GM18507 (cell line): ENCODE measurements around the gene NUDT17.

Experiments
- DNase-seq: peaks from one replicate; pipeline ENCODE4 v3.0.0; 2011; ENCODE audit warnings: low read depth; ENCODE audit not compliant: insufficient read length; ENCODE audit errors: extremely low spot score
- FAIRE-seq: peaks from 2 replicates; lab custom pipeline; 2011; peaks lifted over from hg19 to GRCh38; lab: Jason Lieb, UNC

NUDT17 gene

GRCh38 chr1:145843031-145843430 is 2.4 kb upstream of the NUDT17 start:
- FAIRE-seq (no peak), DNase-seq (no peak)

DNA sequence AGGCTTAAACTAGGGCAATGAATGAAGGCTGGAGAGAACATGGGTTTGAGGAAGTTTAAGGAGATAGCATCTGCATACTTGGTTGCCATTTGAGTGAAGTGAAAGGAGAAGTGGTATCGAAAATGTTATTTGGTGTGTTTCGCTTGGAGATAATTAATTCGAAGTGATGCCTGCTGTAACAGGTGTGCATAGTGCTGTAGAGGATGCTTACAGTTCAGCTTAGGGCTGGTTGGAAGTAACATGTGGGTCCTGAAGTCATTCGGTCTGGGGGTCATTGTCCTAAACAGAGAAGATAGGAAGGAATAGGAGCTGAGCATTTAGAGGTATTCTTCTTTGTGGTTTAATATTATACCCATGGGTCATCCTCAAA is 301 bp upstream of the NUDT17 start:
- FAIRE-seq (peak; percentile 78), DNase-seq (peak; percentile 54)

DNA sequence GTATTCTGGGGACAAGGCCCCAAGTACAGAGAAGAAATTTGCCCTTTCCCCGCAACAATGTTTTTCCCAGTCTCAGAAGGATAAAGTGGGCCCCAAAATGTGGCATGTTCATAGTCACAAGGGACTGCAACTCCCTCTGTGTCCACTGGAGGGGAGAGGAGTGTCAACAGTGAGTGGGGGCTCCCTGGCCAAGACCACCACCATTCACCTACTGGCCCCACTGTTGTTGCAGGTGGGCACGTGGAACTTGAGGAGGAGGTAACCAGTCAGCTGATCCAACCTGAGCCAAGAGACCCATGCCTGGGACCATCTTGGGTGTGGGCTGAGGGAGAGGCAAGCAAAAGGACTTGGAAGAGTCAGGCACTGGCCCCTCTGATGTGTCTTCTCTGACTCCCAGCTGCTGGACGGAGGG is 777 bp downstream of the NUDT17 start:
- FAIRE-seq, result peak; percentile 35
- DNase-seq, result no peak

DNA sequence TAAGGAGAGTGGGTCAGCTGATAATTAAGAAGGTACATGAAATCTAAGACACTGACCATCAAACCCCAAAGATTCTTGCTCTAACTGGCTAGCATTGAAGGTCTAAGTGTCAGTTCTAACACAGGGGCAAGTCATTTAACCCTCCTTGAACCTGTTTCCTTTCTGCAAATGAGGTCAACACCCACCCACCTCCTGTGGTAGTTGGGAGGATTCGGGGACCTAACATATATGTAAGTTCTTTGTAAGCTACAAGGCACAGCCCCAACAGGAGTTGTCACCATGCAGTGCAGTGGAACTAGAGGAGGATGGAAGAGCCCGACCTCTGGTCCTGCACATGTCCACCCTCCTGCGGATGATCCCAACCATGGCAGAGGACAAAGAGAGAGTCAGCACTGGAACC is 2.4 kb downstream of the NUDT17 start:
- FAIRE-seq, result no peak
- no peak for DNase-seq

GRCh38 chr1:145849356-145850160 is 4.1 kb downstream of the NUDT17 start:
- no peak for DNase-seq
- no peak for FAIRE-seq

DNA sequence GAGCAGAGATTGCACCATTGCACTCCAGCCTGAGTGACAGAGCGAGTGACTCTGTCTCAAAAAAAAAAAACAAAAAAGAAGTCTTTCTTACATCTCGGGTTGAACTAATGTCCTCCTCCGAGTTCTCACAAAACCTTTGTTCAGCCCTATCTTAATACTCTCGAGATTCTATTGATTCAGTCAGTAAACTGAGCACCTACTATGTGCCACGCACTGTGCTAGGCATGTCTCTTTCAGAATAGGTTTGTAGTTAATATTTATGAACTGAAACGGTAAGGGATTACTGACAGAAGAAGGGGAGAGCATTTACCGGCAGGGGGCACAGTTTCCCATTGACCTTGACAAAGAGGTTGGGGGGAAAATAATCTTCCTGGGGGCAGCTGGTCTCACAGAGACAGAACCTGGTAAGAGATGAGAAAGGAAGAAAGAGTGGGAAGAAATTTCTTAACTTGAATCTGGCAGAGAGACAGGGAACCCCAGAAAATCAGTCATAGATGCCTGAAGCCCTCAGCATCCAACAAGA is 10.1 kb downstream of the NUDT17 start:
- FAIRE-seq (no peak), DNase-seq (no peak)

- FAIRE-seq (no peak), DNase-seq (no peak)
Measured at GRCh38 chr1:145857170-145857569, 11.7 kb downstream of the NUDT17 start.

GRCh38 chr1:145858238-145858900 is 12.9 kb downstream of the NUDT17 start:
- FAIRE-seq, result peak; percentile 66
- DNase-seq, result no peak

DNA sequence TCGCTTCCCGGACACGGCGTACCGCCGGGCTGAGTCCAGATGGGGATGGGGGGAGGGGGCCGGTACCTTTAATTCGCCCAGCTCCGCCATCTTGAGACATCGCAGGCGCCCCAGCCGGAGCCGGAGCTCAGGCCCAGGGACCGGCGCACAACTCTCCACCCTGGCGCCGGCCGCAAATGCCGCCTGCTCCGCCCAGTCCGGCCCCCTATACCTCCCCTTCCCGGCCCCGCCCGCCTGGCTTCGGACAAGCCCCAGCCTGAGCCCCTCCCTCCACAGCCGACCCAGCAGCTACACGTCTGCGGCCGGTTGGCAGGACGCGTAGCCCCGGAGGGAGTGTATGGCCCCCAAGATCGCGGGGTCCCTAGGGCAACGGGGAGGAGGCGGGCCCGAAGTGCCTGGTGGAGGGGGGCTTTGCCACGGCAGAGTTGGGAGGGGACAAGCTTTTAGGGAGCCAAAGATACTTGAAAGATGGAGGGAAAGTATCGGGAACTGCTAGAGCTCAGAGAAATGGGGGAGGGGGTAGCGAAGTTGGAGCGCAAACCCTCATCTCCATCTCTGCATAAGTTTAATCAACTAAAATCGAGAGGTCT is 13.6 kb downstream of the NUDT17 start, which contains the start of gene PIAS3:
PIAS3 (minus strand) TSS at position 181 of the 590 bp plus-strand sequence; CDS start at position 90, 91 bp downstream.
- DNase-seq (peak; percentile 95), FAIRE-seq (peak; percentile 89)

DNA sequence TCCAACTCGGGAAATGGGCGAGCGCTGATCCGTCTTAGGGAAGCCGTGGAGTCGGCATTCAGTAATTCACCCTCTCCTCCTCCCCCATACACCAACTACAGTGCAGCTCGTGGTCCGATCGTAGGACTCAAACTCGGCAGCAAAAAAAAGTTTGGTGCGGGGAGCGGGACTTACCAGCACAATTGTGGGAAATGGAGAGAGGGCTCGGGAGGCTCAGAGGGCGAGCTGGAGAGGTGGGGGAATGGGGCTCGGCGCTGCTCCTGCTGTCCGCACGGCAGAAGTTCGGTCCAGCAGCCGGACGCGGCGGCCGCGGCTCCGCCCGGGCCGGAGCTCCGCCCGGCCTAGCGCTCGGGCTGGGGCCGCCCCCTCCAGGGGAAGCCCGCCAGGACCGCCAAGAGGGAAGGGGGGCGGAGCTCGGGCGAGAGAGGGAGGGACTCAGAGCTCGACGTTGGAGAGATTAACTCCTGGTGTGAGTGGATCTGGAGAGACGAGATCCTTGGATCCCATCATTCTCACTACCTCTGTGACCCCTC is 14.1 kb downstream of the NUDT17 start:
- peak; percentile 81 for DNase-seq
- peak; percentile 87 for FAIRE-seq

GRCh38 chr1:145863282-145864018 is 18.0 kb downstream of the NUDT17 start:
- DNase-seq (no peak), FAIRE-seq (no peak)

DNA sequence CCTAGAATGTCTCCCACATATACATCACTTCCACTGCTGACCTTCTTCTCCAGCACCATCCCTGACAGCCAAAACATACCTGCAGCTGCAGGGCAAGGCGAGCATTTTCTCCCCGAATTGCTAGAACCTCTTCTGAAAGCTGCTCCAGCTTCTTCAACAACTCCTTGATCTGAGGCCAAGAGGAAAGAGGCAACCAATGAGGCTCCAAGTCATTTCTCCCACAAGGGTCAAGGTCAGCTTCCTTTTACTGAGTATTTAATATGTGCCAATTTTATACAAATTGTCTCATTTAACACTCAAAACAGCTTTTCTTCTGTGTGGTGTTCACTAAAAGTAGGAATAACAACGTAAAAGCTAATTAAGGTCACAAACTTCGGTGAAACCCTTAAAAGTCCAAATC is 22.8 kb downstream of the NUDT17 start:
- DNase-seq (no peak), FAIRE-seq (no peak)

GRCh38 chr1:145871994-145872924 is 26.8 kb downstream of the NUDT17 start:
- FAIRE-seq (peak; percentile 59), DNase-seq (peak; percentile 12)

GRCh38 chr1:145874646-145875045 is 29.2 kb downstream of the NUDT17 start:
- FAIRE-seq (no peak), DNase-seq (no peak)

DNA sequence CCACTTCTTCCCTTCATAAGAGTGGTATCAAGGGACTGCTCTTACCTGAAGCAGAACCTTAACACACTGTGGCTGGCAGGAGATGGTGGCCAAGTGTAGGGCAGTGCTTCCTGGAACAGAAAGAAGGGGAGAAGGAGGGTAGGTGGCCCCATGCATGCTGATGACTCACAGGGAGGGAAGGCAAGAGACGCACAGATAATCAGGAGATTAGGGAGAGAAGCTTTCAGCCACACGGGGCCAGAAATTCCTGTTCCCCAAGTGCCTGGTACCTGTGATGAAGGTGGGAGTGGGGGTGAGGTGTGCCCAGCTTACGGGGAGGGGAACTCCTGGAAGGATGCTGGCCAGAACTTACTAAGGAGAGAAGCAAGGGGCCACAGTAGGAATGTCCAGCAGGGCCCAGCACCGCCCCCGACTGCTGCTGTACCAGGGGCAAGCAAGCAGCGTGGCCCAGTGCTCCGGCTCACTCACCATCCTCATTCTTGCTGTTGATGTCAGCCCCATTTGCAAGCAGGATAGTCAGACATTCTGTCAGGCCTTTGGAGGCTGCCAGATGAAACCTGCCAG is 32.6 kb downstream of the NUDT17 start:
- DNase-seq, result no peak
- FAIRE-seq, result no peak

DNA sequence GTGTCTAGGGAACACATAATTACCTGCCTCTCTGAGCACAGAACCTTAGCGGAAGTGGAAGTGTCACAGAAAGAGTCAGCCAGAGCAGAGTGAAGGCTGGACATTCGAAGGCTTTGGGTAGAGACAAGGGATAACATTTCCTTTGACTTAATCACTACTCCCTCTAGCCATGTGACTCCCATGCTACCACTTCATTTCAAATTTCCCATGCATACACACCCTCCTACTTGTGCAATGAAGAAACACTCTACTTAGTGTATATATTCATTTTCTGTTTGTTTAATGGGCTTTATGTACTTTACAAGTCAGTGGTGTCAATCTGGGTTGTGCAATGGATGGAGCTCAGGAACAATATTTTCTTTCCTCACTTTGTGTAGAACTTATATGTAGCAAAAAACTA is 33.3 kb downstream of the NUDT17 start:
- no peak for DNase-seq
- FAIRE-seq, result no peak

DNA sequence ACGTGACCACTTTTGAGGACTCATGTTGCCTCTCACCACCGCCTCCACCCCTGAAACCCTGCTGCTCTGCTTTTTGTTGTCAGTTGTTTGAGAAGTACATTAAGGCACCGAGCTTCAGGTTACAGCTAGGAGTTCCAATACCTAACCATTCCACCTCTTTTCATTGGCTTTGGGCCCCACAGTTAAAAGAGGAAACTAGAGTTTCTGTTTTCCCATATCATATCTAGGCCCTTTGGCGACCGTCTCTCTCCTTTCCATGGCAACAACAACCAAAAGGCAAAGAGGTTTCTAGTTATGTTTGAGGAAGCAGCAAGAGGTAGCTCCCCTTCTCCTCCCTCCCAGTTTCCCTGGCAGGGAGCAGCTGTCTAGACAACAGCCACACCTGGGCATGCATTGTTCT is 34.3 kb downstream of the NUDT17 start:
- no peak for DNase-seq

DNA sequence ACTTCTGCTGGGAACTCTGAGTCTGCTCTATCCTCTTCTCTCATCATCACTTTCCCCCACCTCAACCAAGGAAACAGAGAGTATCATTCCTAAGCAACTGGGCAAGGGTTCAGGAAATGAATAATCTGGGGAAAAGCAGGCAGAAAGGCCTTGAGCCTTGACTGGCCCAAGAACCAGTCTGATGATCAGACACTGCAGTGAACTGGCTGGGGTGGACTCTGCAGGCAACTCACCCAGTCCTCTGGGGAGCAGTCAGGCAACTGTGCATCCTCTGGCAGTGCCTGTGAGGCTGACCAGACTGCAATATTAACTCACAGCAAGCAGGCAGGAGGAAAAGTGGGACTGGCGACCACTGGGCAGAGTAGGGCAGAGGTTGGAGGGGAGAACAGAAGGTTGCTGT is 39.2 kb downstream of the NUDT17 start:
- FAIRE-seq, result no peak
- DNase-seq, result no peak

More for the DNA sequence above, 34.3 kb downstream of the NUDT17 start:
- FAIRE-seq, result no peak
